ENCODE measurements around the gene CYB561D1. TPM values are rescaled to one million over a fixed set of nuclear protein-coding genes. Genes with fewer than 3 reads are reported as not detected.
A peak's percentile ranks its signal among the peaks of the same experiment; 100 is the strongest.

CYB561D1 gene
- total and polyA plus RNA-seq, 9 of the 15 experiments (the other 6 are each of a cell fraction or from before 2014, with no cell fraction given), result 0.71 to 7.2 (median 3.5) TPM

DNA sequence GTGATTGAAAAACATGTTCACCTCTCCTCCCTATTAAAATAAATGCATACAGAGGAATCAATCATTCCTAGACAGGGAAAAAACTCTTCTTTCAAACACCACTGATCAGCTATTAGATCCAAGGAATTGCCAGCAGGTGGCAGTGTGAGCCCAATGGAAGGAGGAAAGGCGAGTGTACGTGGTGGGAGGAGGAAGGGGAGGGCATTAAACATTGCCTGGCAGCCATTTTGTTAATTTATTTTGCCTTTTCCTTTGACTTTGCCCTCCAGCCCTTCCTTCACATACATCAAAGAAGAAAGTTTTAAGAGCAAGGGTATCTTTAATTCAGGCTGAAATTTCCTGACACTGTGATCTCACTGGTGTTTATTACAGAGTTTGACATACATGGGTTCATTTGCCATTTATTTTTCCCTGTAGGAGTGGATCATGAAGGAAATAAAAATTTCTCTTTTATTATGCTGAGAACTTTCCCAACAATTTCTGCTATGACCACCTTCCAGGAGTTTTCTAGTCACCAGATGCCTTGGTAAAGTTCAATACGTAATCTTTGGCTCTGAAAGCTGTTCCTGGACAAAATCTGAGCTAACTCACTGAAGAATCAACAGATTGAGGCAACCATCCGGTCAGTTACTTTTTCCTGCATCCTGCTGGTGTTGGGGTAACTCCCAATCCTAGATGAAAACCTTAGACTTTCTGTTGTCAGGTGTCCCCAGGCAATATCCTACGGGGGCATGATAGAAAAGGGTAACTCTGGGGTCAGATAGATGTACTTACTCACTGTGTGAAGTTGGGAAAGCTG, 52.6 kb downstream of the CYB561D1 start (continued):
- TF ChIP-seq USF2 (CRISPR knock-in tag; IDR thresholded peaks at IDR 0.05) (no peak), U2AF2 (optimal IDR thresholded peaks at IDR 0.05; ENCODE audit: low read depth, low read length) (no peak), GATAD2B (IDR thresholded peaks at IDR 0.05; ENCODE audit: borderline replicate concordance) (peak; percentile 53; the same call in 1 of the 2 replicates), TEAD4 (IDR thresholded peaks at IDR 0.05; ENCODE audit: low read length) (peak; percentile 45; the same call in 1 of the 2 replicates), TEAD4 (CRISPR knock-in tag; IDR thresholded peaks at IDR 0.05; ENCODE audit: borderline replicate concordance) (no peak), SRSF1 (IDR thresholded peaks at IDR 0.05; ENCODE audit: low read depth, low read length) (no peak), MED1 (CRISPR knock-in tag; IDR thresholded peaks at IDR 0.05; ENCODE audit: borderline replicate concordance) (no peak), DIDO1 (tag; IDR thresholded peaks at IDR 0.05; ENCODE audit: low read depth) (no peak), SP1 (CRISPR knock-in tag; IDR thresholded peaks at IDR 0.05) (peak; percentile 39; the same call in 1 of the 2 replicates), NBN (IDR thresholded peaks at IDR 0.05; ENCODE audit: low read depth) (peak; percentile 26; the same call in 1 of the 2 replicates), VEZF1 (CRISPR knock-in tag; IDR thresholded peaks at IDR 0.05) (peak; percentile 84), POLR2AphosphoS5 (IDR thresholded peaks at IDR 0.05; ENCODE audit: control insufficient read depth, insufficient read depth, low read depth, low read length) (no peak), KLF6 (CRISPR knock-in tag; IDR thresholded peaks at IDR 0.05; ENCODE audit: borderline replicate concordance) (peak; percentile 45; the same call in 1 of the 2 replicates), BRD4 (IDR thresholded peaks at IDR 0.05) (0 out of 2 replicates have a peak, but pooled peaks have one; percentile 21), MXI1 (IDR thresholded peaks at IDR 0.05; ENCODE audit: low read depth, low read length) (no peak), MNT (conservative IDR thresholded peaks at IDR 0.05) (peak; percentile 54 to 60), ZNF217 (CRISPR knock-in tag; IDR thresholded peaks at IDR 0.05) (no peak), PHTF2 (CRISPR knock-in tag; IDR thresholded peaks at IDR 0.05) (no peak), CSDE1 (IDR thresholded peaks at IDR 0.05) (no peak), PML (IDR thresholded peaks at IDR 0.05; ENCODE audit: low read length) (no peak), MAFF (IDR thresholded peaks at IDR 0.05; ENCODE audit: low read length) (peak; percentile 17), TBL1XR1 (IDR thresholded peaks at IDR 0.05; ENCODE audit: low read length in 2 of 2) (peak in 1 of 2 experiments; percentile 71; a peak in 2 of 4 replicates)
- TF ChIP-seq, protein P1, sequence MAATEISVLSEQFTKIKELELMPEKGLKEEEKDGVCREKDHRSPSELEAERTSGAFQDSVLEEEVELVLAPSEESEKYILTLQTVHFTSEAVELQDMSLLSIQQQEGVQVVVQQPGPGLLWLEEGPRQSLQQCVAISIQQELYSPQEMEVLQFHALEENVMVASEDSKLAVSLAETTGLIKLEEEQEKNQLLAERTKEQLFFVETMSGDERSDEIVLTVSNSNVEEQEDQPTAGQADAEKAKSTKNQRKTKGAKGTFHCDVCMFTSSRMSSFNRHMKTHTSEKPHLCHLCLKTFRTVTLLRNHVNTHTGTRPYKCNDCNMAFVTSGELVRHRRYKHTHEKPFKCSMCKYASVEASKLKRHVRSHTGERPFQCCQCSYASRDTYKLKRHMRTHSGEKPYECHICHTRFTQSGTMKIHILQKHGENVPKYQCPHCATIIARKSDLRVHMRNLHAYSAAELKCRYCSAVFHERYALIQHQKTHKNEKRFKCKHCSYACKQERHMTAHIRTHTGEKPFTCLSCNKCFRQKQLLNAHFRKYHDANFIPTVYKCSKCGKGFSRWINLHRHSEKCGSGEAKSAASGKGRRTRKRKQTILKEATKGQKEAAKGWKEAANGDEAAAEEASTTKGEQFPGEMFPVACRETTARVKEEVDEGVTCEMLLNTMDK (IDR thresholded peaks at IDR 0.05; ENCODE audit: borderline replicate concordance, insufficient read depth, low read depth, low read length, poor library complexity, severe bottlenecking), result peak; percentile 48

All from K562 (cell line).